HG02623 (cell line): ENCODE measurements around the gene SFXN4.
A peak's percentile ranks its signal among the peaks of the same experiment; 100 is the strongest.
"Not testable (repeated sequence)": the region's sequence is repeated elsewhere in the genome, so short reads cannot be mapped to it uniquely, and the experiment has no call there.

Experiments
- ATAC-seq: cut with Tn5 transposase; IDR thresholded peaks from one replicate; pipeline ENCODE4 v1.9.1; 2021; ENCODE audit warnings: moderate library complexity; ENCODE audit not compliant: unreplicated experiment

SFXN4 gene

DNA sequence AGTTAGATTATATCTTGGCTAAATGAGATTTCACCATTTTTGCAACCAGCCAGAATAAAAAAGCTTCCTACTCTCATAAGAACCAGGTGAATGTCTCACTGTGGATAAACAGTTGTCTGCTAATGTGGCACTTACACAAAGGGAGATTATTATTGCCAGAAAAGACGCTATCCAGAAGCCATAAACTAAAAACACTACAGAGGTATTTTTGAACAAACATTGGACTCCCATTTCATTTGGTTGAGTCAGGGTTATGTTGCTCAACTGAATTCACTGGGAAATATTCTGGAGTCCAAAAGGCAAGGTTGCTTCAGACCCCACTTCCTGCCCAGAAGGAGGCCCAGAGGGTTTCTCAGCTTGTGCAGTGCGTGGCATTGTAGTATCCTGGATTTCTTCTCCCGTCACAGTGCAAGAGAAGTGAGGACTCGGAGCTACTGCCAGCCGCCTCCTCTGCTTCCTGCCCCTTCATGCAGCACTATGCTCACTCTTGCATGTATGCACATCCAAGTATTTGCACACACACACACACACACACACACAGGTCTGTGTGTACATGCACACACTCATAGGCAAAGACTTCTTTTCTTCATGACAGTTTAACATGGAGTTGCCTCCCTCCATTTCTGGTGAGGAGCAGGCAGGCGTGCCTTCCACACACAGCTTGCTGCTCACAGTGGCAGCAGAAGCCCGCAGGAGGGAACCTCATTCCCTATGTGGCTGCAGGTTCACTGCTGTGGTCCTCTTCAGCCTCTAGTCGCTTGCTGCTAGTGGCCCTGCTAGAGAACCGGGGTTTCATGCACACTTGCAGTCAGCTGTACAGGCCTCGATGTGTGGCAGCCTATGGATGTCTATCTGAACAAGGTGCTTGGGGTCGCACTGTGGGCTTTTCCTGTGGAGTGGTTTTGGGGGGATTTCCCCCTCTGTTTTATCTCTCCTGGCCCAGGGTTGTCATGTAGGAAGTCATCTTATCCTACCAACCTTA lies 51.5 kb downstream of the SFXN4 start:
- ATAC-seq: no peak

DNA sequence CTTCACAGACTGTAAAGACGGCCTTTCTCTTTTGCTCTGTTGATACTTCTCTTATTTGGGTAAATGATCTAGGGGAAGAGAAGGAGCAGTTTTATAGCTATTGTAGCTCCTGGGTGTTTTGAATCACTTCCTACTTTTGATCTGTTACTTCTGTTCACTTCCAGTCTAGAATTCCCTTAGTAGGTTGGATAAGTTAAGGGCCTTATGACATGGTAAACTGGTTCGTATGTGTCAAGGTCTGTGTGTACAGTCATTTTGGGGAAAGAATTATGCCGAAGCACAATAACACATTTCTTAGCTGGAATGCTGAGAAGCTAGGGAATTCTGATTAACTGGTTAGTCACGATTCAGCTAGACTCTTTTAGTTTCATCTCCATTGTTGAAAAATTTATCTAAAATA lies 53.5 kb downstream of the SFXN4 start:
- ATAC-seq: no peak

DNA sequence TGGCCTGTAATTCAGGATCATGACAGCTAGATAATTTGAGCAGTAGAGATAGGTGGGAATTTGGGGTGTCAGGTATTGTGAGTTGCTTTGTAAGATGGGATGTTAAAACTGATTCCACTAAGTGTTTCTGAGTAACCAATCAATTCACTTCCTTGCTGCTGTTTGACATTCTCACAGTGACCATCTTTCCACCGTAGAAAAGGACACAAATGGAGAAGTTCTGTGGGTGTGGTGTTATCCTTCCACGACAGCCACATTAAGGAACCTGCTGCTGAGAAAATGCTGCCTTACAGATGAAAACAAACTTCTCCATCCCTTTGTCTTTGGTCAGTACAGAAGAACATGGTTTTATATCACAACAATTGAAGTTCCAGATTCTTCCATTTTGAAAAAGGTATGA lies 57.7 kb downstream of the SFXN4 start:
- ATAC-seq: not testable (repeated sequence)

DNA sequence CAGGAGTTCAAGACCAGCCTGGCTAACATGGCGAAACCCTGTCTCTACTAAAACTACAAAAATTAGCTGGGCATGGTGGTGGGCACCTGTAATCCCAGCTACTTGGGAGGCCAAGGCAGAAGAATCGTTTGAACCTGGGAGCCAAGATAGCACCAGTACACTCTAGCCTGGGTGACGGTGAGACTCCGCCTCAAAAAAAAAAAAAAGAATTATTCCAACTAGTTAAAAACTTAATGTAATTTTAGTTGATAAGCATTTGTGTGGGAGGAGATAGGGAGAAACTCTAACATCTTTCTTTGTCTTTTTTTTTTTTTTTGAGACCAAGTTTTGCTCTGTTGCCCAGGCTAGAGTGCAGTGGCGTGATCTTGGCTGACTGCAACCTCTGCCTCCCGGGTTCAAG lies 58.4 kb downstream of the SFXN4 start:
- ATAC-seq: not testable (repeated sequence)

DNA sequence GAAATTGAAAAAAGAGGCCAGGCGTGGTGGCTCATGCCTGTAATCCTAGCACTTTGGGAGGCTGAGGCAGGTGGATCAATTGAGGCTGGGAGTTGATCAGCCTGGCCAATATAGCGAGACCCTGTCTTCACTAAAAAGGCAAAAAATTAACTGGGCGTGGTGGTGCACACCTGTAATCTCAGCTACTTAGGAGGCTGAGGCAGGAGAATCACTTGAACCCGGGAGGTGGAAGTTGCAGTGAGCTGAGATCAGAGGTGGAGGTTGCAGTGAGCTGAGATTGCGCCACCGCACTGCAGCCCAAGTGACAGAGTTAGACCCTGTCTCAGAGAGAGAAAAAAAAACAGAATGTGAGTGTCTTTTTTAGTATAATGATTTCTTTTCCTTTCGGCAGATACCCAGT lies 59.6 kb downstream of the SFXN4 start:
- ATAC-seq: not testable (repeated sequence)

DNA sequence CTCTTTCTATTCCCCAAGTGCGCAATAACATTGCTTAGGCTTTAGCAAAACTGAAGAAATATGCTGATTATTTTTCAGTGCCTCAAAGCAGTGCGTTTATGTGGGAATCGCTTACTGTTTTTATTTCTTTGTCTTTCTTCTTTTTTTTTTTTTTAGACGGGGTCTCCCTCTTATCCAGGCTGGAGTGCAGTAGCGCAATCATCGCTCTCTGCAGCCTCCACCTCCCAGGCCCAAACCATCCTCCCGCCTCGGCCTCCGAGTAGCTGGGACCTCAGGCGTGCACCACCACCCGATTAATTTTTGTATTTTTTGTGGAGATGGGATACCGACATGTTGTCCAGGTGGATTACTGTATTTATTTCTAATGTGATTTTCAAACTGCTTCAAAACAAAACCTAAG lies 60.4 kb downstream of the SFXN4 start:
- ATAC-seq: no peak

DNA sequence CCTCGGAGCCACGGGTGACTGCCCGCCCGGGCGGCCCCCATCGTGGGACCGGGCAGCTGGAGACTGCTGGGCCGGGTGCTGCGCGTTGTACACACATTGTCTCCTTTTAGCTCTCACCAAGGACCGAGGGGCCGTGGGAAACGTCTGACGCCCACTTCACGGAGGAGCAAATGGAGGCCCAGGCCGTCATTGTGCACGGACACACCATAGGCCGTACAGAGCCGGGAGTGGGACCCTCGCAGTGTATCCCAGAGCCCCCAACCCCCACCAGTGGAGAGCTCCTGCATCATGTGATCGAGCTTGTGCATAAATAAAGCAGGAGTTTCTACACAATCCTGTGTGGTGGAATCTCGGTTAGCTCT lies 60.9 kb downstream of the SFXN4 start:
- ATAC-seq: no peak

DNA sequence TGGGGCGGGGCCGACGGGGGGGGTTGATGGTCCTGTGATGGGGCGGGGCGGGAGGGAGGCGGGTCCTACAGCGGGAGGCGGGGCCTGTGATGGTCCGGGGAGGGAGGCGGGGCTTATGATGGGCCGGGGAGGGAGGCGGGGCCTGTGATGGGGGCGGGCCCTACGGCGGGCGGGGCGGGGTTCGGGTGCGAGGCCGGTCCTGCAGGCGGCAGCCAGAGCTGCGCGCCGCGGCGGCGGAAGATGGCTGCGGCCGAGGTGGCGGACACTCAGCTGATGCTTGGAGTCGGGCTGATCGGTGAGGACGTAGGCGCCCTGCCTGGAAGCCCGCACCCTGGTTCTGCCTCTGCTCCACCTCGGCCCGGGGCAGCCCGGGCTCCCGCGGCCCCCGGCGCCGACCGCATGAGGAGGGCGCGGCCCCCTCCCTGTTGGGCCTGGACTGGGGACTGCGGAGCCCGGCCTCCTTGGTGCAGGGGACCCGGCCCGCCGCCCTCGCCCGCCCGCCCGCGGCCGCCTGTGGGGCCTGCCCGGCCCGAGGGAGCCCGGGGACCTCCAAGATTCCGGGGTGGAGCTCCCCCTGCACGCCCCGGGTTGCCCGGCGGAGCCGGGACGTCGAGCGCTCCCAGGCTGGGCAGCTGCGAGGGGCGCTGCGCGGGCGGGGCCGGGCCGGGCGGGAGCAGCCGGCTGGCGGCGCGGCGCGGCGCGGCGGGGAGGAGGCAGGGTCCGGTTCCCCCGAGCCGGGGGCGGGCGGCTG lies 61.4 kb downstream of the SFXN4 start, which contains the start of gene DENND10:
Gene DENND10, plus strand, starts transcription at position 211 of the 751 bp plus-strand sequence. Its CDS starts 30 bp downstream, at position 241.
- ATAC-seq: peak; percentile 74

DNA sequence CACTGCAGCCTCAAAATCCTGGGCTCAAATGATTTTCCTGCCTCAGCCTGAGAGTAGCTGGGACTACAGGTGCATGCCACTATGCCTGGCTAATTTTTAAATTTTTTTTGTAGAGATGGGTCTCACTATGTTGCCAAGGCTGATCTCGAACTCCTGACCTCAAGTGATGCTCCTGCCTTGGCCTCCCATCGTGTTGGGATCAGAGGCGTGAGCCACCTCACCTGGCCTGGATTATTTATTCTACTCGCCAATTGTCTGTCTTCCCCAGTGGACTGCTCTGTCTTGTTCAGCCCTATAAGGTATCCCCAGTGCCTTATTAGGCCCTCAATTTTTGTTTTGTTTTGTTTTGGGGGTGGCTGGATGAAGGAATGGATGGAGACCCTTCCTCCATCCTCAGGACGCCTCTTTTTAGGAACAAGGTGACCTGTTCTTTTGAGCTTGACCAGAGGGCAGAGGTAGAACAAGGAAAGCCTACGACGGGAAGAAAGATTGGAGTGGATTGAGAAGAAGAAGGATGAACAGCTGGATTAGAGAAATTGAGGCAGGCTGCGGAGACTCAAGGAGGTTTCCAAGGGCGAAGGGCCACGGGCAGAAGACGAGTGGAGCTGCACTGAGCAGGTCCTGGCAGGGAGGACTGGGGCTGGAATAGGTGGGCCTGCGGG lies 62.1 kb downstream of the SFXN4 start:
- no peak for ATAC-seq

DNA sequence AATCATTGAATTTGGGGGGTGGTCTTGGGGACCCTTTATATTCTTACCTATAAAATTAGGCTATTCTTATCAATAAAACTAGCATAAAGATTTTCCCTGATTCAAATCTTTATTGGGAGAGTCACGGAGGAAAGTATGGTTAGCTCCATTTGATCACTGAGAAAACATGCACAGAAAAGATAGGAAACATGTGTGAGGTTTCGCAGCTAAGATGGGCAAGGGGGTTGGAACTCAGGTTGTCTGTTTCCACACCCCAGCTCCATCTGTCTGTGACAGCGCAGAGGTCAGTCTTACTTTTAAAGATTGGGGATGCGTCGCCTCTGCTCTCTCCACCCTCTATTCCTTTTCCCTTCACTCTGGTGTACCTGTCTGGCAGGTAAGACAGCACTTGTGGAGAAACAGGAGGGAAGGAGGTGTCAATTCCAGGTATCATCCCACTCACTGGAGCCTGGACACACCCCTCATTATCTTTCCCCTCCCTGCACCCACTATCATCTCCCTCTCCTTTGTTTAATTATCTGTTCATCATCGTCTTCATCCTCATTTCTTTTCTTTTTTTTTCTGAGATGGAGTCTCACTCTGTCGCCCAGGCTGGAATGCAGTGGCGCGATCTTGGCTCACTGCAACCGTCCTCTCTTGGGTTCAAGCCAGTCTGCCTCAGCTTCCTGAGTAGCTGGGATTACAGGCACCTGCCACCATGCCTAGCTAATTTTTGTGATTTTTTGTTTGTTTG lies 64.0 kb downstream of the SFXN4 start:
- no peak for ATAC-seq

DNA sequence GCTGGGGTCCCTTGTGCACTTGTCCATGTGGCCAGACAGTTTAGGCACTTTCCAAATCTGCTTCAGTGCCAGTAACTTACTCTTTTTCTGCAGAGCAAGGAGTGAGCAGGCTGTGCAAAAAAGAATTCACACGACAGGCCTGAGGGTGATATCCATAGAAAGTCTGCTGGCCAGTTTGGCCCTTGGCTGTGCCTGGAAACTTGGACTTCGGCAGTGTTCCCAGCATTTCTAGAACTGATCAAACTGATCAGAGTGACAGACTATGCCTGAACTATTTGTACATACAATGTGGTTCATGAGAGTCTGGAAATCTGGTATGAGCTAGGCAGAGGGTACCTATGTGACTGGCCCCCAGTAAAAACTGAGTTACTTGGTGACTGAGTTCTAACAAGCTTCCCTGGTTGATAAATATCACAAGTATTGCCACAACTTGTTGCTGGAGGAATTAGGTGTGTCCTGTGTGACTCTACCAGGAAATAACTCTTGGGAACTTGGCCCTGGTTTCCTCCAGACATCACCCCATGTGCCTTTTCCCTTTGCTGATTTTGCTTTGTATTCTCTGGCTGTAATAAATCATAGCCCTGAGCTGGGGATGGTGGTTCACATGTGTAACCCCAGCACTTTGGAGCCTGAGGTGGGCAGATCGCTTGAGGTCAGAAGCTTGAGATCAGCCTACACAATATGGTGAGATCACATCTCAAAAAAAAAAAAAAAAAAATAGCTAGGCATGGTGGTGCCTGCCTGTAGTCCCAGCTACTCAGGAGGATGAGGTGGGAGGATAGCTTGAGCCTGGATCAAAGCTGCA lies 64.9 kb downstream of the SFXN4 start:
- ATAC-seq: no peak

DNA sequence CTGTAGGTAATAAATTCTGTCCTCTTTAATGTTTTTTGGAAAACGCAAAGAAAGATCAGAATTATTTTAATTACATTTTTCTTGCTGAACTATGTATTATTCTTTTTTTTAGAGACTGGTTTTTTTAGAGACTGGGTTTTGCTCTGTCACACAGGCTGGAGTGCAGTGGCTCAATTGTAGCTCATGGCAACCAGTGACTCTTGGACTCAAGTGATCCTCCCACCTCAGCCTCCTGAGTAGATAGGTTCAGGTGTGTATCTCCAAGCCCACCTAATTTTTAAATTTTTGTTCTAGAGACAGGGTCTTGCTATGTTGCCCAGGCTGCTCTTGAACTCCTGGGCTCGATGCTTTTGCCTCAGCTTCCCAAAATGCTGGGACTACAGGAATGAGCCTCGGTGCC lies 66.9 kb downstream of the SFXN4 start:
- ATAC-seq: no peak

DNA sequence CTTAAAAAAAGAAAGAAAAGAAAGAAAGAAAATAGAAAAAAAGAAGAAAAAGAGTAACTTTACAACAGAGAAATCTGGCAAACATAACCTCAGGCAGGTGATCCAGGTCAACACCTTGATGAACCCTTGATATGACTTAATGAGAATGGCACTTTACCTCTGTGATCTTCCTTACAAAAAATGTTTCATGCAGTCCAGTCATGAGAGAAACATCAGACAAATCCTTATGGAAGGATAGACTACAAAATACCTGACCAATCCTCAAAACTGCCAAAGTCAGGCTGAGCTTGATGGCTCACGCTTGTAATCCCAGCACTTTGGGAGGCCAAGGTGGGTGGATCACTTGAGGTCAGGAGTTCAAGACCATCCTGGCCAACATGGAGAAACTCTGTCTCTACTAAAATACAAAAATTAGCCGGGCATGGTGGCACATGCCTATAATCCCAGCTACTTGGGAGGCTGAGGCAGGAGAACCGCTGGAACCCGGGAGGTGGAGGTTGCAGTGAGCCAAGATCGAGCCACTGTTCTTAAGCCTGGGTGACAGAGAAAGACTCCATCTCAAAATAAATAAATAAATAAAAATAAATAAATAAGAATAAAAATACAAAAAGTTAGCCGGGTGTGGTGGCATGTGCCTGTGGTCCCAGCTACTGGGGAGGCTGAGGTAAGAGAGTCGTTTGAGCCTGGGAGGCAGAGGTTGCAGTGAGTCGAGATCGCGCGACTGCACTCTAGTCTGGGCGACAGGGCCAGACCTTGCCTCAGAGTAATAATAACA lies 68.7 kb downstream of the SFXN4 start:
- ATAC-seq: not testable (repeated sequence)

DNA sequence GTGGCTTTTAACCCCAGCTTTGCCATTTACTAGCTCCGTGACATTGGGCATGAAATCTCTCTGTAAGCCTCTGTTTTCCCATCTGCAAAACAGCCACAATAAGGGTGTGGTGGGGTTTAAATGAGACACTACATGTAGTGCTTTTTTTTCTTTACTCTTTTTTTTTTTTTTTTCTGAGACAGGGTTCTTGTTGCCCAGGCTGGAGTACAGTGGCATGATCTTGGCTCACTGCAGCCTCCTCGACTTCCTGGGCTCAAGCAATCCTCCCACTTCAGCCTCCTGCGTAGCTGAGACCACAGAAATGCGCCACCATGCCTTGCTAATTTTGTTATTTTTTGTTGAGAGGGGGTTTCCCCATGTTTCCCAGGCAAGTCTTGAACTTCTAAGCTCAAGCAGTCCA lies 69.9 kb downstream of the SFXN4 start:
- no peak for ATAC-seq

DNA sequence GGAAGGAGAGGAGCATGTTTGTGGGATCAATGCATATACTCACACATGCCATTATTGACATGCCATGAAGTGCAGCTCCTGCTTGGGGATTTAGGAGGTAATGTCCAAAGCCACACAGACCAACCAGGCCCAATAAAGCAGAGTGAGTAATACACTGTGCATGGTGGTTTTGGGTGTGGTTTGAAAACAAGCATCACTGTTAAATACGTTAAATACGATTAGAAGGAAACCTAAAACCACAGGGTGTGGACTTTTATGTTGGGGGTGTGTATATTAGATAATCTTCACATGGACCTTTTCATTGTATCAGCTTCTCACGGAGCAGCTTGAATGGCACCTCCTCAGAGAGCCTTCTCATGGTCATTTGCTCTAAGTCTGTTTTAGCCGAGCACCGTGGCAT lies 74.5 kb downstream of the SFXN4 start:
- ATAC-seq: no peak
